ENCODE measurements around the gene GOLGA7B.

The GOLGA7B gene

GRCh38 chr10:97896756-97897358 is 47.2 kb downstream of the GOLGA7B start:
- Histone ChIP-seq H3F3A (ENCODE audit: control insufficient read depth, insufficient read depth) (no peaks in the 10 kb centered on the region), H3K9me3 (ENCODE audit: control insufficient read depth, insufficient read depth, low read length) (no peaks in the 10 kb centered on the region), H3K36me3 (ENCODE audit: control insufficient read depth, low read length) (no peaks in the 10 kb centered on the region), H3K4me2 (ENCODE audit: low read length) (no peak overlapping the region), H3K9me2 (replicated peaks; ENCODE audit: control insufficient read depth, low read length) (no peaks in the 10 kb centered on the region), H3K4me3 (ENCODE audit: low read length) (no peak overlapping the region), H3K4me1 (ENCODE audit: control insufficient read depth, low read length) (no peaks in the 10 kb centered on the region), H3K27me3 (ENCODE audit: control insufficient read depth, low read length) (no peaks in the 10 kb centered on the region), H3K79me2 (ENCODE audit: control insufficient read depth, low read length) (no peaks in the 10 kb centered on the region), H3K27ac (ENCODE audit: low read depth, low read length) (no peak overlapping the region), H4K20me1 (ENCODE audit: control insufficient read depth, insufficient read depth, low read depth, low read length) (no peaks in the 10 kb centered on the region)
- TF ChIP-seq EZH2phosphoT487 (IDR thresholded peaks at IDR 0.05; ENCODE audit: borderline replicate concordance, low read length), result no peak
- no peak for TF ChIP-seq CTCF (IDR thresholded peaks at IDR 0.05; ENCODE audit: low read depth, low read length, poor library complexity, severe bottlenecking)

GRCh38 chr10:97898429-97898828 is 48.8 kb downstream of the GOLGA7B start:
- Histone ChIP-seq H3K27me3 (ENCODE audit: control insufficient read depth, low read length) (no peaks in the 10 kb centered on the region), H3K36me3 (ENCODE audit: control insufficient read depth, low read length) (no peaks in the 10 kb centered on the region), H3K4me3 (ENCODE audit: low read length) (no peak overlapping the region), H3K4me2 (ENCODE audit: low read length) (no peak overlapping the region), H3K27ac (ENCODE audit: low read depth, low read length) (no peak overlapping the region), H3K4me1 (ENCODE audit: control insufficient read depth, low read length) (no peaks in the 10 kb centered on the region), H4K20me1 (ENCODE audit: control insufficient read depth, insufficient read depth, low read depth, low read length) (no peaks in the 10 kb centered on the region), H3F3A (ENCODE audit: control insufficient read depth, insufficient read depth) (no peaks in the 10 kb centered on the region), H3K79me2 (ENCODE audit: control insufficient read depth, low read length) (no peaks in the 10 kb centered on the region), H3K9me2 (replicated peaks; ENCODE audit: control insufficient read depth, low read length) (no peaks in the 10 kb centered on the region), H3K9me3 (ENCODE audit: control insufficient read depth, insufficient read depth, low read length) (no peaks in the 10 kb centered on the region)
- TF ChIP-seq CTCF (IDR thresholded peaks at IDR 0.05; ENCODE audit: low read depth, low read length, poor library complexity, severe bottlenecking), result no peak
- no peak for TF ChIP-seq EZH2phosphoT487 (IDR thresholded peaks at IDR 0.05; ENCODE audit: borderline replicate concordance, low read length)

- H3K9me2 ChIP-seq (replicated peaks; ENCODE audit: control insufficient read depth, low read length), result no peaks in the 10 kb centered on the region
- no peaks in the 10 kb centered on the region for H4K20me1 ChIP-seq (ENCODE audit: control insufficient read depth, insufficient read depth, low read depth, low read length)
- H3K27ac ChIP-seq (ENCODE audit: low read depth, low read length), result no peak overlapping the region
- H3K79me2 ChIP-seq (ENCODE audit: control insufficient read depth, low read length), result no peaks in the 10 kb centered on the region
- H3K27me3 ChIP-seq (ENCODE audit: control insufficient read depth, low read length), result peaks cover 10% of the 10 kb centered on the region; the same call in 1 of the 2 replicates
- H3K4me3 ChIP-seq (ENCODE audit: low read length), result no peak overlapping the region
- H3F3A ChIP-seq (ENCODE audit: control insufficient read depth, insufficient read depth), result no peaks in the 10 kb centered on the region
- no peaks in the 10 kb centered on the region for H3K4me1 ChIP-seq (ENCODE audit: control insufficient read depth, low read length)
- TF ChIP-seq EZH2phosphoT487 (IDR thresholded peaks at IDR 0.05; ENCODE audit: borderline replicate concordance, low read length) (no peak), CTCF (IDR thresholded peaks at IDR 0.05; ENCODE audit: low read depth, low read length, poor library complexity, severe bottlenecking) (no peak)
- no peaks in the 10 kb centered on the region for H3K36me3 ChIP-seq (ENCODE audit: control insufficient read depth, low read length)
- no peak overlapping the region for H3K4me2 ChIP-seq (ENCODE audit: low read length)
- no peaks in the 10 kb centered on the region for H3K9me3 ChIP-seq (ENCODE audit: control insufficient read depth, insufficient read depth, low read length)
Measured at GRCh38 chr10:97901381-97901780, 51.7 kb downstream of the GOLGA7B start.

Data from DOHH2 (cell line).